Mesendoderm (in vitro differentiated cells): ENCODE results near the gene MLLT3.

Experiments
- DNase-seq: peaks from one replicate; pipeline ENCODE4 v3.0.0; 2013
- H2AK5ac ChIP-seq: 2 replicates; pipeline ENCODE4 v1.6.1; 2013; ENCODE audit warnings: low read length, inconsistent platforms
- H2BK120ac ChIP-seq: 2 replicates; pipeline ENCODE4 v1.6.1; 2013; ENCODE audit warnings: low read depth, mild to moderate bottlenecking, low read length, moderate library complexity, mixed read lengths
- H2BK15ac ChIP-seq: replicated peaks from 2 replicates; pipeline ENCODE4 v1.6.1; 2013; ENCODE audit warnings: low read depth, mild to moderate bottlenecking, moderate library complexity
- H2BK5ac ChIP-seq: 2 replicates; pipeline ENCODE4 v1.6.1; 2013; ENCODE audit warnings: low read length, inconsistent platforms
- H3K18ac ChIP-seq: 2 replicates; pipeline ENCODE4 v1.6.1; 2013; ENCODE audit warnings: mild to moderate bottlenecking, low read length, mixed read lengths
- H3K23ac ChIP-seq: one replicate; pipeline ENCODE4 v1.6.1; 2013; ENCODE audit warnings: low read length
- H3K27ac ChIP-seq: 2 replicates; pipeline ENCODE4 v1.5.1; 2013; ENCODE audit warnings: low read depth, mild to moderate bottlenecking, inconsistent platforms, low read length, moderate library complexity
- H3K27me3 ChIP-seq: 2 replicates; pipeline ENCODE4 v1.6.1; 2013; ENCODE audit warnings: low read length, control low read depth, mild to moderate bottlenecking, inconsistent platforms; ENCODE audit not compliant: insufficient read depth, poor library complexity
- H3K36me3 ChIP-seq: 2 replicates; pipeline ENCODE4 v1.6.1; 2013; ENCODE audit warnings: low read length, inconsistent platforms; ENCODE audit not compliant: control insufficient read depth, insufficient read depth
- H3K4ac ChIP-seq: one replicate; pipeline ENCODE4 v1.6.1; 2013; ENCODE audit warnings: low read depth, mild to moderate bottlenecking, low read length, moderate library complexity
- H3K4me1 ChIP-seq: 2 replicates; pipeline ENCODE4 v1.6.1; 2013; ENCODE audit warnings: low read depth, low read length, inconsistent platforms; ENCODE audit not compliant: control insufficient read depth
- H3K4me2 ChIP-seq: 2 replicates; pipeline ENCODE4 v1.6.1; 2013; ENCODE audit warnings: low read length
- H3K4me3 ChIP-seq: 2 replicates; pipeline ENCODE4 v1.5.1; 2013; ENCODE audit warnings: mild to moderate bottlenecking, low read length
- H3K56ac ChIP-seq: one replicate; pipeline ENCODE4 v1.6.1; 2013; ENCODE audit warnings: low read length
- H3K79me1 ChIP-seq: 2 replicates; pipeline ENCODE4 v1.6.1; 2013; ENCODE audit warnings: low read length, inconsistent platforms
- H3K79me2 ChIP-seq: 2 replicates; pipeline ENCODE4 v1.6.1; 2013; ENCODE audit warnings: mild to moderate bottlenecking, low read length; ENCODE audit not compliant: control insufficient read depth, insufficient read depth
- H3K9ac ChIP-seq: 2 replicates; pipeline ENCODE4 v1.6.1; 2013; ENCODE audit warnings: low read length, inconsistent platforms
- H4K5ac ChIP-seq: one replicate; pipeline ENCODE4 v1.6.1; 2013; ENCODE audit warnings: low read length
- H4K8ac ChIP-seq: one replicate; pipeline ENCODE4 v1.6.1; 2013; ENCODE audit warnings: low read depth, mild to moderate bottlenecking, control low read depth, low read length, moderate library complexity
- WGBS: extraction: QIAGEN DNeasy Blood & Tissue Kit; methylation state at CpG from one replicate; pipeline ENCODE4 v1.1.7; 2013; ENCODE audit warnings: low lambda C conversion rate, missing lambda C conversion rate; ENCODE audit not compliant: insufficient coverage; ENCODE audit errors: extremely low coverage; 5-methylcytosine and 5-hydroxymethylcytosine counted together

The MLLT3 gene

DNA sequence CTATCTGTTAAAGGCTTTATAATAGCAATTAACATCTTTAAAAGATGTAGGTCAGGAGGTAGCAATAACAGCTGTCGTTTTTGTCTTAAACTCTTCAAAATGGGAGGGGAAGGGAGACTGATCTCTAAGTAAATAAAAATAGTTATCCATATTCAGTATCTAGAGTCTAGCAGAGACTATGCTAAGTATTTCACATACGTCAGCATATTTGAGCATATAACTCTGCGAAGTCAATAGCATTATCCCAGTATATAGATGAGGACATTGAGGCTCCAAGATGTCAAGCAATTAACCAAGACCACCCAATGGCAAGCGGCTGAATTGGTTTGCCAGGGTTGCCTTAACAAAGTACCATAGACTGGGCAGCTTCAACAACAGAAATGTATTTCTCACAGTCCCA, 316.8 kb downstream of the MLLT3 start:
- peaks cover 8% of the 10 kb centered on the region for H3K4me1 ChIP-seq
- H3K9ac ChIP-seq: no peak overlapping the region
- H3K79me2 ChIP-seq: no peaks in the 10 kb centered on the region
- no peaks in the 10 kb centered on the region for H3K79me1 ChIP-seq
- no peak overlapping the region for H2AK5ac ChIP-seq
- peak overlapping the region; percentile 46 for H3K4ac ChIP-seq
- WGBS: no CpG with 5 or more reads among the region's 4 CpGs
- no peak overlapping the region for H2BK5ac ChIP-seq
- H3K27me3 ChIP-seq: no peaks in the 10 kb centered on the region
- no peak overlapping the region for H3K56ac ChIP-seq
- H3K36me3 ChIP-seq: no peaks in the 10 kb centered on the region
- H3K23ac ChIP-seq: no peak overlapping the region
- H4K5ac ChIP-seq: no peak overlapping the region
- no peak for DNase-seq
- no peak overlapping the region for H3K27ac ChIP-seq
- no peak overlapping the region for H2BK120ac ChIP-seq
- no peak overlapping the region for H3K4me3 ChIP-seq
- no peak overlapping the region for H3K18ac ChIP-seq
- no peak overlapping the region for H3K4me2 ChIP-seq
- H4K8ac ChIP-seq: no peak overlapping the region
- no peak overlapping the region for H2BK15ac ChIP-seq

DNA sequence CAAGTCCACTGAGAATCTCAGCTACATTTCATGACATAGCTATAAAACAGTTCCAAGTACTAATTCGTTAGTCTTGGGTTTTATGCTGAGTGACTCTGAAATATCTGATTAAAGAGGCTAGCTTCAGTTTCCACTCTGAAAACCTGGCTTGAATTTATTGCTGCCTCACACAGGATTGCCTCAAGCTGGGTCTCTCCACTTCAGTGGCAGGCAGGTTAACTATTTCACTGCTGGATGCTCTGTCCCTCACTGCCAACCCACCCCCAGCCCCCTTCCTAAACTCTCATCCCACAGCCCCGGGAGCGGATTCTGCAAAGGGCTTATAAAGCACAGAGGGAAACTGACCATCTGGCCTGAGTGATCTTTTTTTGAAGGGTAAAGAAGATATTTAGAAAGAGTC, 318.3 kb downstream of the MLLT3 start:
- WGBS: no CpG with 5 or more reads among the region's 3 CpGs
- Histone ChIP-seq H4K5ac (no peak overlapping the region), H3K79me2 (no peaks in the 10 kb centered on the region), H3K4ac (no peak overlapping the region), H2BK120ac (no peak overlapping the region), H3K36me3 (no peaks in the 10 kb centered on the region), H4K8ac (no peak overlapping the region), H3K4me2 (no peak overlapping the region), H3K18ac (no peak overlapping the region), H3K23ac (no peak overlapping the region), H3K27me3 (no peaks in the 10 kb centered on the region), H2BK5ac (no peak overlapping the region), H3K9ac (no peak overlapping the region), H3K56ac (no peak overlapping the region), H3K79me1 (no peaks in the 10 kb centered on the region), H2AK5ac (no peak overlapping the region), H3K4me3 (no peak overlapping the region), H3K4me1 (peaks cover 6% of the 10 kb centered on the region), H2BK15ac (no peak overlapping the region), H3K27ac (no peak overlapping the region)
- no peak for DNase-seq

DNA sequence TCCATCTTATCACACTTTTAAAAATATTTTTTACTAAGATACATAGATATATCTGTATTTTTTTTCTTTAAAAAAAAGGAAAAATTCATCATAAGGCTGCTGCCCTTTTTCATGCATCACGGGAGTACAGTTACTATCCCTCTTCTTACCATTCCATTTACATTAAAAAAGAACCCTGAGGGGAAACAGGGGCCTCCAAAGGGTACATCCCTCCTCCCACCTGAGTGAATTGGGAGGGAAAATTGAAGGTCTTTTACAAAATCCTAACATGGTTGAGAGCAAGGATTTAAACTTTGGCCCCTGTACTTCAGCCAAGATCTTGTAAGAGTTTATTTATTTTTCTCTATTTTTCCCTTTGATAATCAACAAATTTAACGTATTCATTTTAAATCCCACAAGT, 319.2 kb downstream of the MLLT3 start:
- WGBS: no CpG with 5 or more reads among the region's 2 CpGs
- H3K9ac ChIP-seq: no peak overlapping the region

DNA sequence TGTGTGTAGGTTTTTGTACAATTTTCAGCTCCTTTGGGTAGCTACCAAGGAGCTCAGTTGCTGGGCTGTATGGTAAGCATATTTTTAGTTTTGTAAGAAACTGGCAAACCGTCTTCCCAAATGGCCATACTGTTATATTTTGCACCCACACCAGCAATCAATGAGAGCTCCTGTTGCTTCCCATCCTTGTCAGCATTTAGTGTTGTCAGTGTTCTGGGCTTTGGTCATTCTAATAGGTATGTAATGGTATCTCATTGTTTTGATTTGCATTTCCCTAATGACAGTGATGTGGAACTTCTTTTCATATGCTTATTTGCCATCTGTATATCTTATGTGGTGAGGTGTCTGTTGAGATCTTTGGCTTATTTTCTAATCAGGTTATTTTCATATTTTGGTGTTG, 320.1 kb downstream of the MLLT3 start:
- no peak for DNase-seq
- Histone ChIP-seq H3K79me2 (no peaks in the 10 kb centered on the region), H4K8ac (no peak overlapping the region), H3K4me3 (no peak overlapping the region), H2BK15ac (no peak overlapping the region), H3K4me1 (peaks cover 6% of the 10 kb centered on the region), H3K18ac (no peak overlapping the region), H3K9ac (no peak overlapping the region), H3K4ac (no peak overlapping the region), H4K5ac (no peak overlapping the region), H3K56ac (no peak overlapping the region), H2BK5ac (no peak overlapping the region), H3K23ac (no peak overlapping the region), H3K4me2 (no peak overlapping the region), H3K27me3 (no peaks in the 10 kb centered on the region), H3K36me3 (no peaks in the 10 kb centered on the region), H3K27ac (no peak overlapping the region), H2BK120ac (no peak overlapping the region), H2AK5ac (no peak overlapping the region), H3K79me1 (no peaks in the 10 kb centered on the region)
- WGBS: no CpG with 5 or more reads among the region's 1 CpG

More for the DNA sequence above, 319.2 kb downstream of the MLLT3 start:
- Histone ChIP-seq H3K27ac (no peak overlapping the region), H4K5ac (no peak overlapping the region), H3K4me2 (no peak overlapping the region), H3K4me3 (no peak overlapping the region), H2BK5ac (no peak overlapping the region), H3K36me3 (no peaks in the 10 kb centered on the region), H3K27me3 (no peaks in the 10 kb centered on the region), H3K4me1 (peaks cover 6% of the 10 kb centered on the region), H2BK15ac (no peak overlapping the region), H3K23ac (no peak overlapping the region), H4K8ac (no peak overlapping the region), H3K79me2 (no peaks in the 10 kb centered on the region), H3K4ac (no peak overlapping the region), H3K79me1 (no peaks in the 10 kb centered on the region), H3K18ac (no peak overlapping the region), H2AK5ac (no peak overlapping the region), H3K56ac (no peak overlapping the region), H2BK120ac (no peak overlapping the region)
- DNase-seq: no peak

DNA sequence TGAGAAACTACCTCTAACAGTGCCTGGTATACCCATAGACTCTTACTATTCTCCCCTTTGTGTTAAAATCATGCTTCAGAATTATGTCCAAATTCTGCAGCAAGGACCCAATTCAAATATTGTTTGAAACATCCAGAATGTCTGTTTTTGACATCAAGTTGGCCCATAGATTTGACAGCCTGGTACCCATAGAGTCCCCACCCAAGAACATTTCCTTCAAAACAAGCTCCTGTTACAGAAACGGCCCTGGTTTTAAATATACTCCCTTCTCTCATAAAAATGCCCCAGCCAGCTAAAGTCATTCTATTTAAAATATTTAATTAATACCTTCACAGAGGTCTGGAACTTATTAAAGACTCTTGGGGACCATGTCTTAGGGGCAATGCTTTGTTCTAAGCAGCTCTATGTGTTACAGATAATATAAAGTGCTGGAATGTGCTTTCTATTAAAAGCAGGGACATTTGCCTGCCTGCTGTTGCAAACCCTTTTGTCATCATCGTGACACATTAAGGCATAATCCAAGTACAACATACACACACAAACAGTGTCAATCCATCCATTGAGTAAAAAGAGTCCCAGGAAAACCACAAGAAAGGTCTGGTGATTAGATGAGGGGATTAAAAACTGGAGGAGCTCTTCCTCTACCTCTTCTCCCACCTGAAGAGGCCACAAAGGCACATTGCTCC, 321.7 kb downstream of the MLLT3 start:
- no peaks in the 10 kb centered on the region for H3K27me3 ChIP-seq
- H2BK15ac ChIP-seq: no peak overlapping the region
- H3K4me3 ChIP-seq: no peak overlapping the region
- no peaks in the 10 kb centered on the region for H3K79me2 ChIP-seq
- no peak overlapping the region for H2BK5ac ChIP-seq
- no peak overlapping the region for H3K18ac ChIP-seq
- H3K23ac ChIP-seq: no peak overlapping the region
- no peak overlapping the region for H2BK120ac ChIP-seq
- WGBS: no CpG with 5 or more reads among the region's 2 CpGs
- no peak overlapping the region for H4K8ac ChIP-seq
- H3K9ac ChIP-seq: no peak overlapping the region
- peaks cover 6% of the 10 kb centered on the region for H3K4me1 ChIP-seq
- no peaks in the 10 kb centered on the region for H3K79me1 ChIP-seq
- no peak overlapping the region for H2AK5ac ChIP-seq
- H3K4ac ChIP-seq: no peak overlapping the region
- DNase-seq: no peak
- H4K5ac ChIP-seq: no peak overlapping the region
- H3K4me2 ChIP-seq: no peak overlapping the region
- H3K56ac ChIP-seq: no peak overlapping the region
- H3K36me3 ChIP-seq: no peaks in the 10 kb centered on the region
- H3K27ac ChIP-seq: no peak overlapping the region

DNA sequence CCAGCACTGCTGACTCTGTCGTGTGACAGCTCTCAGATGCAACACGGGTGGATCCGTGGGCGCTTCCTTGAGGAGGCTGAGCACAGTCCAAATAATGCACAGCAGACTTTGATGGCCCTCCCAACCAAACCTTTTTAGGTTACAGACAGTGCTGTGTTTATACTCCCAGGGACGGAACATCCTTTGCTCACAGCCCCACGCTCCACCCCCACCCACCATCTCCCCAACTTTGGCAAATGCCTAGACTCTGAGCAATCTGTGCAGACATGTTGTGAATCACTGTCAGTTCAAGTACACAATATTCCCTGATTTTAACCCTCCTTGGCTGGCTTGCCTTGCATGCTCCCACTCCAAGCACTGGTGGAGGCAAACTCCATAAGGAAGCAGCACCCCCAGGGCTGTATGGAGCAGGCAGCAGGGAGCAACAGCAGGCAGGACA, 324.6 kb downstream of the MLLT3 start:
- H3K4ac ChIP-seq: no peak overlapping the region
- no peak overlapping the region for H3K4me2 ChIP-seq
- no CpG with 5 or more reads among the region's 6 CpGs for WGBS
- no peak overlapping the region for H3K4me3 ChIP-seq
- H2BK5ac ChIP-seq: no peak overlapping the region
- no peak for DNase-seq
- no peak overlapping the region for H3K56ac ChIP-seq
- no peak overlapping the region for H2BK15ac ChIP-seq
- H3K36me3 ChIP-seq: no peaks in the 10 kb centered on the region
- no peaks in the 10 kb centered on the region for H3K79me2 ChIP-seq
- no peak overlapping the region for H3K18ac ChIP-seq
- no peaks in the 10 kb centered on the region for H3K4me1 ChIP-seq
- no peak overlapping the region for H3K27ac ChIP-seq
- H3K9ac ChIP-seq: no peak overlapping the region
- H3K27me3 ChIP-seq: no peaks in the 10 kb centered on the region
- no peak overlapping the region for H4K8ac ChIP-seq
- H2BK120ac ChIP-seq: no peak overlapping the region
- no peak overlapping the region for H4K5ac ChIP-seq
- no peaks in the 10 kb centered on the region for H3K79me1 ChIP-seq
- no peak overlapping the region for H2AK5ac ChIP-seq
- H3K23ac ChIP-seq: no peak overlapping the region
